Lung (tissue), 12 donors: Measurements from ENCODE around the gene ANTXR1. TPM values are rescaled to one million over a fixed set of nuclear protein-coding genes. Genes with fewer than 3 reads are reported as not detected.

Experiments used
- ATAC-seq: fragments of 200-7000 bp; cut with Tn5 transposase; one replicate; pipeline ENCODE4 v1.9.1; 2020; ENCODE audit warnings: moderate number of reproducible peaks; ENCODE audit not compliant: insufficient read depth, low FRiP score
- DNase-seq, 3 donors: peaks; one replicate each; pipeline ENCODE4 v3.0.0-alpha.2; 2013 to 2017
- H3K27ac ChIP-seq, 2 donors: one replicate each; pipeline ENCODE4 v1.5.1; 2013; ENCODE audit warnings: mild to moderate bottlenecking in 2 of 2, moderate library complexity in 2 of 2, control low read depth in 1 of 2, inconsistent platforms in 1 of 2, low read depth in 1 of 2, low read length in 1 of 2
- H3K27me3 ChIP-seq, 3 donors: one replicate each; pipeline ENCODE4 v1.5.1; 2013; ENCODE audit warnings: low read length in 2 of 3; ENCODE audit not compliant: control insufficient read depth in 3 of 3, insufficient read depth in 3 of 3
- H3K36me3 ChIP-seq, 4 donors: one replicate each; pipeline ENCODE4 v1.5.1; 2013; ENCODE audit warnings: low read length in 4 of 4, mild to moderate bottlenecking in 1 of 4, moderate library complexity in 1 of 4; ENCODE audit not compliant: control insufficient read depth in 4 of 4, insufficient read depth in 4 of 4
- H3K4me1 ChIP-seq, 5 donors: one replicate each; pipeline ENCODE4 v1.5.1; 2013; ENCODE audit warnings: low read length in 5 of 5, mild to moderate bottlenecking in 2 of 5, moderate library complexity in 1 of 5; ENCODE audit not compliant: control insufficient read depth in 5 of 5, insufficient read depth in 5 of 5
- H3K4me3 ChIP-seq: one replicate; pipeline ENCODE4 v1.5.1; 2013; ENCODE audit warnings: mild to moderate bottlenecking, control low read depth, moderate library complexity
- H3K9ac ChIP-seq, 2 donors: one replicate each; pipeline ENCODE4 v1.5.1; 2013; ENCODE audit warnings: low read length in 2 of 2, control low read depth in 1 of 2; ENCODE audit not compliant: insufficient read depth in 1 of 2
- H3K9me3 ChIP-seq, 4 donors: one replicate each; pipeline ENCODE4 v1.5.1; 2013; ENCODE audit warnings: low read length in 3 of 4, mild to moderate bottlenecking in 1 of 4, moderate library complexity in 1 of 4; ENCODE audit not compliant: control insufficient read depth in 4 of 4, insufficient read depth in 3 of 4
- WGBS, 2 donors: extraction: QIAGEN DNeasy Blood & Tissue Kit; methylation state at CpG; one replicate each; pipeline ENCODE4 v1.1.7; 2013; 5-methylcytosine and 5-hydroxymethylcytosine counted together
- polyA plus RNA-seq, 2 donors: library from polyadenylated mRNA; stranded (reverse); fragments of 200-250 nt; gene quantifications; one replicate each; pipeline ENCODE4 v1.2.1, GENCODE V29; 2013
- total RNA-seq, 2 donors: library from RNA; depleted of rRNA in 1 of 2; stranded (reverse); fragments of >200 nt in 1 of 2; gene quantifications; one replicate each; pipeline ENCODE4 v1.2.1, GENCODE V29; 2014 to 2021
- TF ChIP-seq, protein P1 (sequence below): IDR thresholded peaks from 2 replicates; pipeline ENCODE4 v1.5.1; 2012; ENCODE audit warnings: mild to moderate bottlenecking; ENCODE audit errors: control extremely low read depth, extremely low read depth
- donor health status: control.
- donor health status: control.
- donor health status: Bipolar disorder and iron deficiency.
- donor health status: healthy.
- donor health status: DM: yes; HTN: yes; CAD: no.

Gene ANTXR1
- total and polyA plus RNA-seq, 4 donors, result 13.4 to 81.0 (median 34.8) TPM

- Histone ChIP-seq H3K9me3 (no peaks in the 10 kb centered on the region), H3K9ac (no peak overlapping the region), H3K4me3 (no peak overlapping the region), H3K4me1 (peaks cover 0 to 2% (median 0%) of the 10 kb centered on the region in 5 donors), H3K27me3 (no peaks in the 10 kb centered on the region), H3K27ac (no peak overlapping the region), H3K36me3 (no peaks in the 10 kb centered on the region)
- ATAC-seq (no peak), DNase-seq (no peak)
- TF ChIP-seq, protein P1, sequence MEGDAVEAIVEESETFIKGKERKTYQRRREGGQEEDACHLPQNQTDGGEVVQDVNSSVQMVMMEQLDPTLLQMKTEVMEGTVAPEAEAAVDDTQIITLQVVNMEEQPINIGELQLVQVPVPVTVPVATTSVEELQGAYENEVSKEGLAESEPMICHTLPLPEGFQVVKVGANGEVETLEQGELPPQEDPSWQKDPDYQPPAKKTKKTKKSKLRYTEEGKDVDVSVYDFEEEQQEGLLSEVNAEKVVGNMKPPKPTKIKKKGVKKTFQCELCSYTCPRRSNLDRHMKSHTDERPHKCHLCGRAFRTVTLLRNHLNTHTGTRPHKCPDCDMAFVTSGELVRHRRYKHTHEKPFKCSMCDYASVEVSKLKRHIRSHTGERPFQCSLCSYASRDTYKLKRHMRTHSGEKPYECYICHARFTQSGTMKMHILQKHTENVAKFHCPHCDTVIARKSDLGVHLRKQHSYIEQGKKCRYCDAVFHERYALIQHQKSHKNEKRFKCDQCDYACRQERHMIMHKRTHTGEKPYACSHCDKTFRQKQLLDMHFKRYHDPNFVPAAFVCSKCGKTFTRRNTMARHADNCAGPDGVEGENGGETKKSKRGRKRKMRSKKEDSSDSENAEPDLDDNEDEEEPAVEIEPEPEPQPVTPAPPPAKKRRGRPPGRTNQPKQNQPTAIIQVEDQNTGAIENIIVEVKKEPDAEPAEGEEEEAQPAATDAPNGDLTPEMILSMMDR, result no peak
- WGBS, 2 donors, result 89 to 92% methylated on average over 5 of the region's 5 CpGs
Measured at GRCh38 chr2:68992341-68992740, 20.6 kb upstream of the ANTXR1 start.

GRCh38 chr2:68992933-68993332, 20.0 kb upstream of the ANTXR1 start:
- Histone ChIP-seq H3K27ac (no peak overlapping the region), H3K9ac (no peak overlapping the region), H3K27me3 (no peaks in the 10 kb centered on the region), H3K9me3 (no peaks in the 10 kb centered on the region), H3K36me3 (no peaks in the 10 kb centered on the region), H3K4me3 (no peak overlapping the region), H3K4me1 (peaks cover 0 to 2% (median 0%) of the 10 kb centered on the region in 5 donors)
- 79 to 95% methylated on average over 3 of the region's 3 CpGs for WGBS, 2 donors
- ATAC-seq, result no peak
- no peak for DNase-seq
- TF ChIP-seq, protein P1, result no peak

GRCh38 chr2:68993660-68994059, 19.3 kb upstream of the ANTXR1 start:
- no peak overlapping the region for H3K9ac ChIP-seq
- no peaks in the 10 kb centered on the region for H3K27me3 ChIP-seq
- H3K27ac ChIP-seq, result no peak overlapping the region
- no peaks in the 10 kb centered on the region for H3K9me3 ChIP-seq
- DNase-seq (no peak), ATAC-seq (no peak)
- WGBS, 2 donors, result 79 to 86% methylated on average over 7 of the region's 7 CpGs
- H3K4me3 ChIP-seq, result no peak overlapping the region
- H3K4me1 ChIP-seq, result peaks cover 0 to 2% (median 0%) of the 10 kb centered on the region in 5 donors
- no peaks in the 10 kb centered on the region for H3K36me3 ChIP-seq
- TF ChIP-seq, protein P1, result no peak

- ATAC-seq (no peak), DNase-seq (no peak)
- no peaks in the 10 kb centered on the region for H3K36me3 ChIP-seq
- H3K9me3 ChIP-seq, result no peaks in the 10 kb centered on the region
- 58 to 73% methylated on average over 4 of the region's 4 CpGs for WGBS, 2 donors
- H3K4me3 ChIP-seq, result no peak overlapping the region
- H3K27ac ChIP-seq, result no peak overlapping the region
- TF ChIP-seq, protein P1, result no peak
- no peaks in the 10 kb centered on the region for H3K27me3 ChIP-seq
- no peak overlapping the region for H3K9ac ChIP-seq
- peaks cover 0 to 2% (median 0%) of the 10 kb centered on the region in 5 donors for H3K4me1 ChIP-seq
Measured at GRCh38 chr2:68994864-68995263, 18.1 kb upstream of the ANTXR1 start.
